ENCODE data around the gene MCU. TPM values are rescaled to one million over a fixed set of nuclear protein-coding genes. Genes with fewer than 3 reads are reported as not detected.

The MCU gene
- total RNA-seq, 1 donor from 2014 or later = 15.5 TPM

GRCh38 chr10:72730479-72730878 is 38.5 kb downstream of the MCU start:
- DNase-seq (no peak), ATAC-seq (ENCODE audit: low read depth) (no peak)
- intact Hi-C loops (cut with micrococcal nuclease) = no loop called here
- ChIA-PET CTCF (no interaction called here), POLR2A (no interaction called here)
- H3K9me3 Mint-ChIP-seq = no peaks in the 10 kb centered on the region
- H3K4me1 Mint-ChIP-seq = peaks cover 1% of the 10 kb centered on the region
- no peaks in the 10 kb centered on the region for H3K27me3 Mint-ChIP-seq
- no peak overlapping the region for H3K27ac Mint-ChIP-seq
- no peaks in the 10 kb centered on the region for H3K36me3 Mint-ChIP-seq (ENCODE audit: low read depth)
- TF ChIP-seq CTCF (IDR thresholded peaks at IDR 0.05) = no peak
- no peak overlapping the region for H3K4me3 Mint-ChIP-seq

- Mint-ChIP-seq H3K4me3 (no peak overlapping the region), H3K36me3 (ENCODE audit: low read depth) (no peaks in the 10 kb centered on the region)
- POLR2A ChIA-PET = no interaction called here
Observed at GRCh38 chr10:72731916-72732419, 40.0 kb downstream of the MCU start.

GRCh38 chr10:72732521-72732920 is 40.6 kb downstream of the MCU start:
- intact Hi-C loops (cut with micrococcal nuclease) = no loop called here
- ChIA-PET CTCF (no interaction called here), POLR2A (no interaction called here)
- H3K4me3 Mint-ChIP-seq = no peak overlapping the region
- H3K9me3 Mint-ChIP-seq = no peaks in the 10 kb centered on the region
- H3K4me1 Mint-ChIP-seq = peaks cover 18% of the 10 kb centered on the region
- no peaks in the 10 kb centered on the region for H3K36me3 Mint-ChIP-seq (ENCODE audit: low read depth)
- no peak for TF ChIP-seq CTCF (IDR thresholded peaks at IDR 0.05)
- ATAC-seq (ENCODE audit: low read depth) = no peak
- H3K27ac Mint-ChIP-seq = no peak overlapping the region
- no peak for DNase-seq
- no peaks in the 10 kb centered on the region for H3K27me3 Mint-ChIP-seq

More at GRCh38 chr10:72731916-72732419, 40.0 kb downstream of the MCU start:
- intact Hi-C loops (cut with micrococcal nuclease) = no loop called here
- DNase-seq (no peak), ATAC-seq (ENCODE audit: low read depth) (no peak)
- no peak for TF ChIP-seq CTCF (IDR thresholded peaks at IDR 0.05)
- H3K9me3 Mint-ChIP-seq = no peaks in the 10 kb centered on the region
- CTCF ChIA-PET = no interaction called here
- H3K27ac Mint-ChIP-seq = no peak overlapping the region
- H3K4me1 Mint-ChIP-seq = peaks cover 15% of the 10 kb centered on the region
- no peaks in the 10 kb centered on the region for H3K27me3 Mint-ChIP-seq

- Mint-ChIP-seq H3K36me3 (ENCODE audit: low read depth) (no peaks in the 10 kb centered on the region), H3K4me1 (peaks cover 23% of the 10 kb centered on the region), H3K27me3 (no peaks in the 10 kb centered on the region), H3K4me3 (no peak overlapping the region), H3K27ac (no peak overlapping the region), H3K9me3 (no peaks in the 10 kb centered on the region)
- ChIA-PET POLR2A (no interaction called here), CTCF (no interaction called here)
- no peak for TF ChIP-seq CTCF (IDR thresholded peaks at IDR 0.05)
- ATAC-seq (ENCODE audit: low read depth) = no peak
- no peak for DNase-seq
- intact Hi-C loops (cut with micrococcal nuclease) = no loop called here
Observed at GRCh38 chr10:72733989-72734388, 42.0 kb downstream of the MCU start.

GRCh38 chr10:72735288-72735936 is 43.5 kb downstream of the MCU start:
- Mint-ChIP-seq H3K27ac (no peak overlapping the region), H3K27me3 (no peaks in the 10 kb centered on the region), H3K4me3 (no peak overlapping the region), H3K9me3 (no peaks in the 10 kb centered on the region), H3K36me3 (ENCODE audit: low read depth) (no peaks in the 10 kb centered on the region), H3K4me1 (peaks cover 23% of the 10 kb centered on the region)
- no peak for TF ChIP-seq CTCF (IDR thresholded peaks at IDR 0.05)
- CTCF ChIA-PET = no interaction called here
- intact Hi-C loops (cut with micrococcal nuclease) = no loop called here
- DNase-seq = no peak
- POLR2A ChIA-PET = interaction anchor here (0.6 kb wide), 1 partner anchor 1061 kb away, joined by 3 read pairs; no protein-coding TSS in a partner anchor
- ATAC-seq (ENCODE audit: low read depth) = no peak
